ENCODE data around the gene PDE4A.
"Not testable (repeated sequence)": the region's sequence is repeated elsewhere in the genome, so short reads cannot be mapped to it uniquely, and the experiment has no call there.

PDE4A gene

DNA sequence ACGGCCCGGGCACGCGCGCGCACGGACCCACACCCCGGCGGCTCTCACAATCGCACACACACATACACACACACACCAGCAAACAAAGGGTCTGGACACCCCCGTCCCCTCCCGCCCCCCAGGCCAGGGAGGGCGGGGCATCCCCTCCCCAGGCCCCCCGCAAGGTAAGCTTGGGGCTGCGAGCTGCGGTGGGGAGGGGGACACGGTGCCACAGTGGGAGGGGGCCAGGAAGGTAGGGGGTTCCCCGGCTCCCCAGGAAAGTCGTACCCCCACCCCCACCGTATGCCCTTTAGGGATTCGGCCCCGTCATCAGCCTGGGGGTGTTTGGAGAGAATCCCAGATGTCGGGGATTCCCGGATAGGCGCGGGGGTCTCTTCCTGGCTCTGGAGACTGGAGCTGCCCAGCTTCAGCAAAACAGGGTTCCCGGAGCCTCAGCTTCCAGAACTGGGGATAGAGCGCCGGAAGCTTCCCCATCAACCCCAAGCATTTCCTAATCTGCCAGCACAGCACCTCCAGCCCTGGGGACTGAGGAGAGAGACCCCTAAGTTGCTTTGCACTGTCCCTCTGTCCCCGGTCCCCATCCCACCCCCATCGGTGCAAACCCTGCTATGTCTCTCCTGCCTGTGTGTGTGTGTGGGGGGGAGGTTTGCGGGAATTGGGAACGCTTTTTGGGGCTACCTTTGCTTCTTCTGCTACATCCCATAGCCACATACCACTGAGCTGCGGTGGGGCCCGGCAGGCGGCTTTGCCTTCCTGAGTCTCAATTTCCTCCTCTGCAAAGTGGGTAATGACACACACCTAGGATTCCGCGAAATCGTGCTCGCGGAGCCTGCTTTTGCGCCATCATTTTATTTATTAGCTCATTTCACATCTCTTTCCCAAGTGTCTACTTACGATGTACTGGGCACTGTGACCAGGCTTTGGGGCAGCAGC, 15.2 kb upstream of the PDE4A start:
- peak in 1 of 4 experiments; percentile 19 for DNase-seq

- DNase-seq, result no peak
Observed at GRCh38 chr19:10406191-10406590, 14.1 kb upstream of the PDE4A start.

DNA sequence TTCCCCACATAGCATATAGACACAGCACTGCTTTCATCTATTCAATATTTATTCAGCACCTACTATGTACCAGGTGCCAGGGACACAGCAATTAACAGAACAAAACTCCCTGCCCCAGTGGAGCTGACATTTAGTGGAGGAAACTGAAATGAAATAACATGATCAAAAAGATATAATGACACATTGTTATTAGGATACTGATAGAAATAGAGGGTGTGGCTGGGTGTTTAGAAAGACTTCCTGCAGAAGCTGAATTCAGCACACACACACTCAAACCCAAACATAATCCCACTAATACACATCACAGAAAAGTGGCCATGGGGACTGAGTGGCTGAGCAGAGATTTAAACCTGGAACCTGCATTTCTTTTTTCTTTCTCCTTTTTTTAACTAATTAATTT, 13.2 kb upstream of the PDE4A start:
- no peak for DNase-seq

- DNase-seq, result peak in 1 of 4 experiments; percentile 39
Observed at GRCh38 chr19:10408511-10409283, 11.6 kb upstream of the PDE4A start.

GRCh38 chr19:10411224-10411623, 9.1 kb upstream of the PDE4A start:
- not testable (repeated sequence) for DNase-seq

DNA sequence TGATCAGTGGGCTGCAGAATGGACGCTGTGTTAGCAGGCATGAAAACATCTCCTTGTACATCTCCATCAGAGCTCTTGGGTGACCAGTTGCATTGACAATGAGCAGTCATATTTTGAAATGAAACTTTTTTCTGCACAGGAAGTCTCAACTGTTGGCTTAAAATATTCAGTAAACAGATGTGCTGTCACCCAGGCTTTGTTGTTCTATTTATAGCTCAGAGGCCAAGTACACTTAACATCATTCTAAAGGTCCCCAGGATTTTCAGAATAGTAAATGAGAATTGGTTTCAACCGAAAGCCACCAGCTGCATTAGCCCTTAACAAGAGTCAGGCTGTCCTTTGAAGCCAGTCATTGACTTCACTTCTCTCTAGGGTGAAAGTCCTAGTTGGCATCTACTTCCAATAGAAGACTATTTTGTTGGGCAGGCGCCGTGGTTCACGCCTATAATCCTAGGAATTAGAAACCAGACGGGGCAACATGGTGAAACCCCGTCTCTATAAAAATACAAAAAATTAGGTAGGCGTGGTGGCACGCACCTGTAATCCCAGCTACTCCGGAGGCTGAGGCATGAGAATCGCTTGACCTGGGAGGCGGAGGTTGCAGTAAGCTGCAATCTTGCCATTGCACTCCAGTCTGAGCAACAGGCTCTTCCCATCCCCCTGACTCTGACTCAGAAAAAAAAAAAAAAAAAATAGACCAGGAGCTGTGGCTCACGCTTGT, 7.9 kb upstream of the PDE4A start:
- no peak for DNase-seq

- DNase-seq, result no peak
Observed at GRCh38 chr19:10416083-10416379, 4.3 kb upstream of the PDE4A start.

- DNase-seq, result peak; percentile 87 to 90 (median 88)
Observed at GRCh38 chr19:10416380-10417257, 3.7 kb upstream of the PDE4A start.

DNA sequence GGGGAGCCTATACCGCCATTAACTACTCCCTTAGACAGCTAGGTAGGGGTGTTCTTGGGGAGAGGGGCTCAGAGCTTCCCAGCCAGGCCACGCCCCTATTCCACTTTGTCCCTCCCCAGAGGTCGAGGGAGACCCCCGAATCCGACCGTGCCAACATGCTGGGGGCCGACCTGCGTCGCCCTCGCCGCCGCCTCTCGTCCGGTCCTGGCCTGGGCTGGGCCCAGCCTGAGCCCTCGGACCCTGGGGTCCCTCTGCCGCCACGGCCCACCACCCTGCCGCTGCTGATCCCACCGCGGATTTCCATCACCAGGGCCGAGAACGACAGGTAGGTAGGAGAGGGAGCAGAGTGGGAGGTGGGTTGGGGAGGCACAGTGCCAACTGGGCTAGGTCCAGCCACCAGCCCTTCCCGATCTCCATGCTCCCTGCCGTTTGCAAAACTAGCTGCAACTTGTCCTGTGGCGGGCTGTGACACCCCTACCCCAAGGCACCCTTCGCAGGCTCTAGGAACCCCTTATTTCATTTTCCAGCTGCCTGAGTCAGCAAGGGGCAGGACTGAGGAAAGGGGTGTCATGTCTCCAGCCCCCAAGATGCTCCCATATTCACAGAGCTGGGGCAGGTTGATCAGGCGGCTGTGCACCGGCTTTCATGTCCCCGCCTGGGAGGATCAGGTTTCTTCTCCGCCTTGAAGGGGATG, 2.6 kb upstream of the PDE4A start:
- no peak for DNase-seq

GRCh38 chr19:10418235-10418484, 2.2 kb upstream of the PDE4A start:
- DNase-seq, result no peak

- DNase-seq, result no peak
Observed at GRCh38 chr19:10418485-10419199, 1.7 kb upstream of the PDE4A start.

DNA sequence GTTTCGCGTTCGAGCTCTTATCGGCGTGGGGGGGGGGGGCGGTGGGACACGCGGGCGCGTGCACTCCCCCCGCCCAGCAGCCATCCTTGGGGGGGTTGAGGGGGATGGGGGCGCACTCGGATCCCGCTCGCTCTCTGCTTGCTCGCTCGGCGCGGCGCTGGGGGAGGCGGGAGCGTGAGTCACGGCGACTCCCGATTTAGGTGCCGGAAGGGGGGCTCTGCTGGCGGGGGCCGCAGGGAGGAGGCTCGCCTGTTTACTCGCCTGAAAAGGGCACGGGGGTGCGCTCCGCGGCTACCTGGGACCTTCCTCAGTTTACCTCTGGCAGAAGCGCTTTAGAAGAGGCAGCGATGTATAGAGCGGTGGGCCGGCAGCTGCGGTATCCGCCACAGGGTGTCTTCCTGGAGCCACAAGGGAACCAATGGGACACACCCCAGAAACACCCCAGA, 1.1 kb upstream of the PDE4A start:
- DNase-seq, result peak in 1 of 4 experiments; percentile 22

GRCh38 chr19:10419646-10420443, 493 bp upstream of the PDE4A start:
- DNase-seq, result no peak

- no peak for DNase-seq
Observed at GRCh38 chr19:10421240-10422045, 1.1 kb downstream of the PDE4A start.

DNA sequence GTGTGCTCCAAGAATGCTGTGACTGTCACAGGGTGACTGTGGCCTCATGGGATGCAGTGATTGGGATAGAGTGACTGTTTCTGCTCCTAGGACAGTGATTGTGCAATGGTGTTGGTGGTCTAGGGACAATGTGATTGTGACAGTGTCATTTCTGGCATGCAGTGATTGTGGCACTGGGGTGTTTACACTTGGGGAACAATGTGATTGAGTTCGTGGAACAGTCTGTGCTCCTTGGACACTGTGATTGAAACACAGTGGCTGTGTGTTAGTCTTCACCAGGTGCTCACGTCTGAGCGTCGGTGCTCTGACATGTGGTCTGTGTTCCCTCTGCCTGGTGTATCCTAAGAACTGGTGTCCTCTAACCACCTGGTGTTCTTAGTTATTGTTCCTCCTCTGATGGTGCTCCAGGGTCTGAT, 1.7 kb downstream of the PDE4A start:
- DNase-seq, result no peak

DNA sequence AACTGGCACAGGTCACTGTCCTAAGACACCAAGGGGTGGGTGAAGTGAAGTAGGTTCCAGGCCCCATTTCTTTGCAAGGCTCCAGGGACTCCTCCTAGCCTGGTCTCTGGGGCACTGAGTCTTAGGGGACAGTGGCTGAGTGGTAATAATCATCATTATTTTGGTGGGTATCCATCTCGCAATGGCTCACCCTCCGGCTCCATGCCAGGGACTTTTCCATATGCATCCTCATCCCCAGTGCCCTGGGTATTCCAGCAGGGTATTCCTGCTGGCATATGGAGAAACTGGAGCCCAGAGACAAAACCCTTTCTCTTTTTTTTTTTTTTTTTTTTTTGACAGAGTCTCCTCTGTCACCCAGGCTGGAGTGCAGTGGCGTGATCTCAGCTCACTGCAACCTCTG, 2.5 kb downstream of the PDE4A start:
- DNase-seq, result no peak

GRCh38 chr19:10424011-10424637, 3.8 kb downstream of the PDE4A start:
- DNase-seq, result peak; percentile 21 to 58 (median 48)

DNA sequence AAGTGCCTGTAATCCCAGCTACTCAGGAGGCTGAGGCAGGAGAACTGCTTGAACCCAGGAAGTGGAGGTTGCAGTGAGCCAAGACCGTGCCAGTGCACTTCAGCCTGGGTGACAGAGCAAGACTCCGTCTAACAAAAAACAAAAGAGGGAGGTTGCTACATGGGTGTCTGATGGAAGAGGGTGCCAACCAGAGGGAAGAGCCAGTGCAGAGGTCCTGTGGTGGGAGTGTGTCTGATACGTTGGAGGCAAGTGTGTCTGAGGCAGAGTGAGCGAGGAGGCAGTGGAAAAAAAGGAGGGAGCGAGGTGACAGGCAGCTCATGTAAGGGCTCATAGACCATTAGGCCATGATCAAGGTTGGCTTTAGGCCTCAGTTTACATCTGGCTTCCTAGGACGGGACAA, 6.8 kb downstream of the PDE4A start:
- no peak for DNase-seq

GRCh38 chr19:10428996-10429381, 8.7 kb downstream of the PDE4A start:
- no peak for DNase-seq

Measured in activated naive CD4-positive, alpha-beta T cell (primary cell).